OCI-LY7 (cell line): ENCODE results near the gene ULBP1. TPM values are rescaled to one million over a fixed set of nuclear protein-coding genes. Genes with fewer than 3 reads are reported as not detected.

Experiments used
- BruUV-seq: library from RNA; stranded (reverse); fragments of 400-500 nt; replicated peaks from 2 replicates; lab custom pipeline; 2021; lab: Mats Ljungman, UMichigan
- CTCF ChIA-PET: fragments of 300-600 bp; sonication (Branson Sonifier 250); formaldehyde crosslinking; loops from one replicate; lab custom pipeline; 2022; ENCODE audit warnings: antibody characterized with exemption; ENCODE audit not compliant: unreplicated experiment; lab: Charles Lee
- POLR2A ChIA-PET: fragments of 300-600 bp; sonication (Branson Sonifier 250); formaldehyde crosslinking; loops from one replicate; lab custom pipeline; 2022; ENCODE audit warnings: antibody characterized with exemption; lab: Charles Lee
- DNase-seq: peaks from one replicate; pipeline ENCODE4 v3.0.0-alpha.2; 2015; ENCODE audit warnings: low spot score
- H2AFZ ChIP-seq: fragments of 200-600 bp; sonication (generic), shearing (Covaris generic); 2 replicates; pipeline ENCODE4 v1.6.1; 2014; ENCODE audit warnings: mild to moderate bottlenecking, antibody characterized with exemption, low read length, moderate library complexity
- H3K27ac ChIP-seq: fragments of 200-600 bp; sonication (generic); 2 replicates; pipeline ENCODE4 v1.5.1; 2014; ENCODE audit warnings: mixed run types, low read depth, mild to moderate bottlenecking, moderate library complexity, low read length, inconsistent platforms; ENCODE audit not compliant: poor library complexity, severe bottlenecking
- H3K36me3 ChIP-seq: fragments of 200-600 bp; sonication (generic); 2 replicates; pipeline ENCODE4 v1.6.1; 2014; ENCODE audit warnings: mild to moderate bottlenecking, antibody characterized with exemption, low read length, moderate library complexity, mixed read lengths; ENCODE audit not compliant: insufficient read depth
- H3K4me1 ChIP-seq: fragments of 200-600 bp; sonication (generic); 2 replicates; pipeline ENCODE4 v1.5.1; 2014; ENCODE audit warnings: mild to moderate bottlenecking, low read length; ENCODE audit not compliant: insufficient read depth, poor library complexity, severe bottlenecking
- H3K4me2 ChIP-seq: fragments of 200-600 bp; sonication (generic); 2 replicates; pipeline ENCODE4 v1.6.1; 2014; ENCODE audit warnings: mild to moderate bottlenecking, low read length
- H3K4me3 ChIP-seq: fragments of 200-600 bp; sonication (generic); 2 replicates; pipeline ENCODE4 v1.5.1; 2014; ENCODE audit warnings: mild to moderate bottlenecking, low read depth, low read length; ENCODE audit not compliant: poor library complexity, severe bottlenecking
- H3K79me2 ChIP-seq: fragments of 200-600 bp; sonication (generic); 2 replicates; pipeline ENCODE4 v1.6.1; 2016; ENCODE audit warnings: low read depth, mild to moderate bottlenecking, low read length, moderate library complexity, mixed read lengths; ENCODE audit not compliant: insufficient read depth
- H3K9me2 ChIP-seq: fragments of 200-600 bp; sonication (generic); 2 replicates; pipeline ENCODE4 v1.6.1; 2016; ENCODE audit warnings: mild to moderate bottlenecking, low read length, mixed read lengths; ENCODE audit not compliant: insufficient read depth
- H3K9me3 ChIP-seq: fragments of 200-600 bp; sonication (generic); 2 replicates; pipeline ENCODE4 v1.6.1; 2014; ENCODE audit warnings: mild to moderate bottlenecking, mixed run types, low read length, mixed read lengths
- H4K20me1 ChIP-seq: fragments of 200-600 bp; sonication (generic); 2 replicates; pipeline ENCODE4 v1.6.1; 2014; ENCODE audit warnings: mild to moderate bottlenecking, antibody characterized with exemption, low read length, moderate library complexity, mixed read lengths; ENCODE audit not compliant: insufficient read depth
- CTCF ChIP-seq: fragments of 200-600 bp; sonication (generic); conservative IDR thresholded peaks from 2 replicates; pipeline ENCODE4 v1.5.1; 2014; ENCODE audit warnings: mild to moderate bottlenecking, antibody characterized with exemption, low read length, moderate library complexity, mixed read lengths
- EZH2phosphoT487 ChIP-seq: fragments of 200-600 bp; sonication (generic); IDR thresholded peaks from 2 replicates; pipeline ENCODE4 v1.6.1; 2018; ENCODE audit warnings: low read depth, borderline replicate concordance, mild to moderate bottlenecking, mixed run types, antibody characterized with exemption, low read length, moderate library complexity, mixed read lengths
- intact Hi-C: fragments of 100-400 bp; cut with micrococcal nuclease; formaldehyde crosslinking; loops from one replicate; pipeline ENCODE4 v1.10.0; 2022; ENCODE audit not compliant: unreplicated experiment
- total RNA-seq, 2 experiments: library from RNA; depleted of rRNA in 1 of 2; stranded (reverse); fragments of >200 nt in 1 of 2; shearing (Covaris generic) in 1 of 2; gene quantifications; 2 replicates each; pipeline ENCODE4 v1.2.3, GENCODE V29; 2014 to 2022

ULBP1 gene
- total RNA-seq, 2 experiments from 2014 or later: 0.79 to 2.3 TPM

GRCh38 chr6:149991838-149992237, 28.1 kb downstream of the ULBP1 start:
- POLR2A ChIA-PET: interaction anchor here (0.6 to 0.9 kb wide), 3 partner anchors 8 to 100 kb away, joined by 3 read pairs; no protein-coding TSS in a partner anchor
- BruUV-seq: no TSS peak
- intact Hi-C loops: no loop called here
- CTCF ChIA-PET: no interaction called here
- H3K9me3 ChIP-seq: no peaks in the 10 kb centered on the region
- H2AFZ ChIP-seq: no peak overlapping the region
- no peaks in the 10 kb centered on the region for H3K79me2 ChIP-seq
- peaks cover 5% of the 10 kb centered on the region for H4K20me1 ChIP-seq
- no peaks in the 10 kb centered on the region for H3K9me2 ChIP-seq
- no peak for DNase-seq
- H3K27ac ChIP-seq: no peak overlapping the region
- no peak overlapping the region for H3K4me3 ChIP-seq
- peaks cover 12% of the 10 kb centered on the region for H3K4me1 ChIP-seq
- H3K36me3 ChIP-seq: no peaks in the 10 kb centered on the region
- TF ChIP-seq CTCF (no peak), EZH2phosphoT487 (no peak)
- 0 out of 2 replicates have a peak overlapping the region, but pooled peaks have one; percentile 43 for H3K4me2 ChIP-seq

GRCh38 chr6:149995235-149995750, 31.6 kb downstream of the ULBP1 start:
- POLR2A ChIA-PET: no interaction called here
- BruUV-seq: no TSS peak
- Histone ChIP-seq H3K79me2 (no peaks in the 10 kb centered on the region), H3K9me2 (no peaks in the 10 kb centered on the region), H3K9me3 (no peaks in the 10 kb centered on the region), H4K20me1 (no peaks in the 10 kb centered on the region; the same call in 1 of the 2 replicates), H3K36me3 (0 out of 2 replicates have a peak, but pooled peaks cover under 1% of the 10 kb centered on the region), H3K4me1 (peaks cover 11% of the 10 kb centered on the region), H2AFZ (no peak overlapping the region), H3K27ac (no peak overlapping the region), H3K4me3 (no peak overlapping the region), H3K4me2 (no peak overlapping the region)
- CTCF ChIA-PET: no interaction called here
- DNase-seq: no peak
- TF ChIP-seq EZH2phosphoT487: no peak
- no peak for TF ChIP-seq CTCF
- intact Hi-C loops: no loop called here

GRCh38 chr6:149995971-149996370, 32.2 kb downstream of the ULBP1 start:
- CTCF ChIA-PET: no interaction called here
- no peak overlapping the region for H3K4me2 ChIP-seq

More at GRCh38 chr6:149995971-149996370, 32.2 kb downstream of the ULBP1 start:
- H3K79me2 ChIP-seq: no peaks in the 10 kb centered on the region
- POLR2A ChIA-PET: no interaction called here
- H3K36me3 ChIP-seq: 0 out of 2 replicates have a peak, but pooled peaks cover 6% of the 10 kb centered on the region
- H3K4me1 ChIP-seq: peaks cover 4% of the 10 kb centered on the region
- no peaks in the 10 kb centered on the region; the same call in 1 of the 2 replicates for H4K20me1 ChIP-seq
- no peaks in the 10 kb centered on the region for H3K9me3 ChIP-seq
- no peak for DNase-seq
- intact Hi-C loops: no loop called here
- H3K27ac ChIP-seq: no peak overlapping the region
- H3K4me3 ChIP-seq: no peak overlapping the region
- no peak overlapping the region for H2AFZ ChIP-seq
- BruUV-seq: no TSS peak
- no peaks in the 10 kb centered on the region for H3K9me2 ChIP-seq
- TF ChIP-seq EZH2phosphoT487 (no peak), CTCF (no peak)
